H7 (cell line): ENCODE measurements around the gene PODXL. TPM values are rescaled to one million over a fixed set of nuclear protein-coding genes. Genes with fewer than 3 reads are reported as not detected.
"Not testable (repeated sequence)": the region's sequence is repeated elsewhere in the genome, so short reads cannot be mapped to it uniquely, and the experiment has no call there.

Source experiments
- DNase-seq: peaks from one replicate; pipeline ENCODE4 v3.0.0; 2012
- H3K27me3 ChIP-seq: 2 replicates; pipeline ENCODE4 v1.6.0; 2011; ENCODE audit warnings: mild to moderate bottlenecking, low read length; ENCODE audit not compliant: control insufficient read depth, insufficient read depth
- H3K36me3 ChIP-seq: replicated peaks from 2 replicates; pipeline ENCODE4 v1.5.1; 2011; ENCODE audit warnings: low read length; ENCODE audit not compliant: control insufficient read depth, insufficient read depth
- H3K4me3 ChIP-seq: 2 replicates; pipeline ENCODE4 v1.5.1; 2011; ENCODE audit warnings: low read depth, mild to moderate bottlenecking, control low read depth, low read length, moderate library complexity; ENCODE audit not compliant: insufficient read depth
- total RNA-seq: library from RNA; depleted of rRNA; stranded (reverse); fragments of >200 nt; shearing (Covaris generic); gene quantifications from 2 replicates; pipeline ENCODE4 v1.2.3, GENCODE V29; 2014

PODXL gene
- total RNA-seq, 1 experiment from 2014 or later = 254 TPM

DNA sequence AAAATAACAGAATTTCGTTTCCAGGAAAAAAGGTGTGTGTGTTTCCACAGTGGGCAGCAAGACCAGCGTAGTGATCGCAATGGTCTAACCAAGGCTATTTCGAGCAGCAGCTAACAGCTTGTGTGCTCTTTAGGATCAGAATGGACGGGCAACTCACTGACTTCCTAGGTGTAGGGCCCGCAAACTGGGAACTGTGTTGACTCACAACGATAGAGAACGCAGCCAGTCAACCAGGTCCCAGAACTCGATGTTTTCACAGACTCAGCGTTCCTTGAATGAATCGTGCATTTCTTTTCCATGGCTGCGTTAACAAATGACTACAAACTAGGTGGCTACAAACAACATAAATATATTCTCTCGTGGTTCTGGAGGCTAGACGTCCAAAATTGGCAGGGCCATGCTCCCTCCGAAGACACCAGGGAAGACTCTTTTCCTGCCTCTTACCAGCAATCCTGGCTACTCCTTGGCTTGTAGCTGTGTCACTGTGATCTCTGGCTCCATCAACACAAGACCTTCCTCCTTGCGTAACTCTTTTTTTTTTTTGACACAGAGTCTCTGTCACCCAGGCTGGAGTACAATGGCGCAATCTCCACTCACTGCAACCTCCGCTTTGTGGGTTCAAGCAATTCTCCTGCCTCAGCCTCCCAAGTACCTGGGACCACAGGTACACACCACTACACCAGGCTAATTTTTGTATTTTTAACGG, 39.1 kb downstream of the PODXL start:
- H3K36me3 ChIP-seq = peaks cover 11% of the 10 kb centered on the region
- H3K27me3 ChIP-seq = no peaks in the 10 kb centered on the region
- no peak overlapping the region for H3K4me3 ChIP-seq
- DNase-seq = no peak

GRCh38 chr7:131515471-131515870, 41.0 kb downstream of the PODXL start:
- H3K27me3 ChIP-seq, H3K4me3 ChIP-seq, DNase-seq: not testable (repeated sequence)
- peaks cover 21% of the 10 kb centered on the region for H3K36me3 ChIP-seq

GRCh38 chr7:131513245-131514061, 43.0 kb downstream of the PODXL start:
- Histone ChIP-seq H3K27me3 (no peaks in the 10 kb centered on the region), H3K4me3 (no peak overlapping the region), H3K36me3 (peaks cover 33% of the 10 kb centered on the region)
- peak; percentile 85 for DNase-seq

GRCh38 chr7:131511774-131512535, 44.5 kb downstream of the PODXL start:
- H3K36me3 ChIP-seq = peaks cover 46% of the 10 kb centered on the region
- no peak overlapping the region for H3K4me3 ChIP-seq
- no peaks in the 10 kb centered on the region for H3K27me3 ChIP-seq
- no peak for DNase-seq

- H3K4me3 ChIP-seq = no peak overlapping the region
- peaks cover 53% of the 10 kb centered on the region for H3K36me3 ChIP-seq
- no peak for DNase-seq
- no peaks in the 10 kb centered on the region for H3K27me3 ChIP-seq
Measured at GRCh38 chr7:131511071-131511470, 45.4 kb downstream of the PODXL start.

DNA sequence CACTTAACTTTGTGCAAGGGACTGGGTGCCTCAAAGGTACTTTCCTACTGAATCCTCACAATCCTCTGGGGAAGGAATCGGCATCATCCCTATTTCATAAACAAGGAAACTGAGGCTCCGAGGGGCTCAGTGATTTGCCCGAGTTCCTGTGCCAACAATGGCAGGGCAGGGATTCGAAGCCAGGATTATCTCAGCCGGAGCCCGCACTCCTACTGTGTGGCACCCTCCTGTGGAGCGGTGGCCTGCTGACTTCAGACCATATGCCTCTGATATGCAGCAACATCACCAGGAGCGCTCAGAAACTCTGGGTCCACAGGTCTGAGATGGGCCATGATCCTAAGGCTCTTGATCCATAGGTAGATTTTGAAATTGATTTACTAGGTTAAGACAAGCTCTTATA, 46.6 kb downstream of the PODXL start:
- Histone ChIP-seq H3K36me3 (peaks cover 63% of the 10 kb centered on the region), H3K4me3 (no peak overlapping the region), H3K27me3 (no peaks in the 10 kb centered on the region)
- DNase-seq = no peak

- Histone ChIP-seq H3K4me3 (no peak overlapping the region), H3K36me3 (peaks cover 72% of the 10 kb centered on the region), H3K27me3 (no peaks in the 10 kb centered on the region)
- DNase-seq = no peak
Measured at GRCh38 chr7:131508754-131509486, 47.5 kb downstream of the PODXL start.

- Histone ChIP-seq H3K27me3 (no peaks in the 10 kb centered on the region), H3K36me3 (peaks cover 79% of the 10 kb centered on the region), H3K4me3 (no peak overlapping the region)
- DNase-seq = peak; percentile 69
Measured at GRCh38 chr7:131507592-131508331, 48.7 kb downstream of the PODXL start.

GRCh38 chr7:131506597-131506996, 49.8 kb downstream of the PODXL start:
- Histone ChIP-seq H3K27me3 (no peaks in the 10 kb centered on the region), H3K36me3 (peaks cover 87% of the 10 kb centered on the region), H3K4me3 (no peak overlapping the region)
- DNase-seq = peak; percentile 48

GRCh38 chr7:131505636-131506557, 50.5 kb downstream of the PODXL start:
- Histone ChIP-seq H3K27me3 (no peaks in the 10 kb centered on the region), H3K36me3 (peaks cover 86% of the 10 kb centered on the region), H3K4me3 (no peak overlapping the region)
- no peak for DNase-seq

GRCh38 chr7:131505037-131505620, 51.3 kb downstream of the PODXL start:
- H3K36me3 ChIP-seq = peaks cover 89% of the 10 kb centered on the region

GRCh38 chr7:131504157-131504899, 52.1 kb downstream of the PODXL start:
- DNase-seq = no peak
- Histone ChIP-seq H3K4me3 (no peak overlapping the region), H3K27me3 (no peaks in the 10 kb centered on the region), H3K36me3 (peaks cover 84% of the 10 kb centered on the region)

More at GRCh38 chr7:131505037-131505620, 51.3 kb downstream of the PODXL start:
- not testable (repeated sequence) for H3K27me3 ChIP-seq, DNase-seq, H3K4me3 ChIP-seq
